Liver (tissue), 7 donors: ENCODE data around the gene SORL1-AS1.

Source experiments
- DNase-seq: peaks from one replicate; pipeline ENCODE4 v3.0.0-alpha.2; 2017; ENCODE audit warnings: low spot score
- H3K27ac ChIP-seq, 2 donors: one replicate each; pipeline ENCODE4 v1.7.0; 2013; ENCODE audit warnings: inconsistent platforms in 2 of 2, low read length in 2 of 2, control low read depth in 1 of 2, low read depth in 1 of 2, mild to moderate bottlenecking in 1 of 2
- H3K27me3 ChIP-seq, 4 donors: one replicate each; pipeline versions ENCODE4 v1.6.1 to v1.7.0; 2013; ENCODE audit warnings: low read length in 3 of 4, inconsistent platforms in 1 of 4, mild to moderate bottlenecking in 1 of 4, moderate library complexity in 1 of 4; ENCODE audit not compliant: control insufficient read depth in 4 of 4, insufficient read depth in 4 of 4
- H3K36me3 ChIP-seq, 4 donors: one replicate each; pipeline versions ENCODE4 v1.6.1 to v1.7.0; 2013; ENCODE audit warnings: low read length in 3 of 4, mild to moderate bottlenecking in 3 of 4, low read depth in 1 of 4, moderate library complexity in 1 of 4; ENCODE audit not compliant: control insufficient read depth in 4 of 4, insufficient read depth in 3 of 4
- H3K4me1 ChIP-seq, 4 donors: one replicate each; pipeline versions ENCODE4 v1.6.1 to v1.7.0; 2013; ENCODE audit warnings: low read length in 3 of 4, mild to moderate bottlenecking in 3 of 4, moderate library complexity in 1 of 4; ENCODE audit not compliant: control insufficient read depth in 4 of 4, insufficient read depth in 4 of 4
- H3K4me3 ChIP-seq, 3 donors: one replicate each; pipeline versions ENCODE4 v1.6.1 to v1.7.0; 2013; ENCODE audit warnings: low read length in 3 of 3, control low read depth in 1 of 3, low read depth in 1 of 3, mild to moderate bottlenecking in 1 of 3
- H3K9ac ChIP-seq, 2 donors: one replicate each; pipeline ENCODE4 v1.7.0; 2013; ENCODE audit warnings: low read length in 2 of 2, mild to moderate bottlenecking in 2 of 2, moderate library complexity in 2 of 2, control low read depth in 1 of 2, low read depth in 1 of 2
- H3K9me3 ChIP-seq, 4 donors: one replicate each; pipeline versions ENCODE4 v1.6.1 to v1.7.0; 2013; ENCODE audit warnings: low read length in 3 of 4; ENCODE audit not compliant: control insufficient read depth in 4 of 4
- ATF3 ChIP-seq: IDR thresholded peaks from 2 replicates; pipeline ENCODE4 v1.6.1; 2016; ENCODE audit warnings: antibody characterized with exemption
- EGR1 ChIP-seq, 2 donors: IDR thresholded peaks; 2 replicates each; pipeline ENCODE4 v1.6.1; 2016 to 2018; ENCODE audit warnings: antibody characterized with exemption in 2 of 2, low read depth in 2 of 2
- GABPA ChIP-seq, 2 donors: IDR thresholded peaks in 1 of 2; conservative IDR thresholded peaks in 1 of 2; 2 replicates each; pipeline ENCODE4 v1.6.1; 2016; ENCODE audit warnings: antibody characterized with exemption in 2 of 2, mild to moderate bottlenecking in 1 of 2, moderate library complexity in 1 of 2
- HNF4A ChIP-seq, 2 donors: conservative IDR thresholded peaks; 2 replicates each; pipeline ENCODE4 v1.6.1; 2016; ENCODE audit warnings: antibody characterized with exemption in 2 of 2, mild to moderate bottlenecking in 2 of 2
- JUND ChIP-seq, 2 donors: IDR thresholded peaks; 2 replicates each; pipeline ENCODE4 v1.6.1; 2016; ENCODE audit warnings: antibody characterized with exemption in 2 of 2
- MAX ChIP-seq: IDR thresholded peaks from 2 replicates; pipeline ENCODE4 v1.6.1; 2016; ENCODE audit warnings: antibody characterized with exemption
- NR2F2 ChIP-seq: IDR thresholded peaks from 2 replicates; pipeline ENCODE4 v1.6.1; 2016; ENCODE audit warnings: antibody characterized with exemption
- REST ChIP-seq: IDR thresholded peaks from 2 replicates; pipeline ENCODE4 v1.6.1; 2016; ENCODE audit warnings: antibody characterized with exemption, mild to moderate bottlenecking
- RXRA ChIP-seq, 2 donors: IDR thresholded peaks; 2 replicates each; pipeline ENCODE4 v1.6.1; 2017 to 2018; ENCODE audit warnings: antibody characterized with exemption in 2 of 2, mild to moderate bottlenecking in 1 of 2
- SP1 ChIP-seq: IDR thresholded peaks from 2 replicates; pipeline ENCODE4 v1.6.1; 2018; ENCODE audit warnings: antibody characterized with exemption, mild to moderate bottlenecking
- TAF1 ChIP-seq: conservative IDR thresholded peaks from 2 replicates; pipeline ENCODE4 v1.6.1; 2016; ENCODE audit warnings: antibody characterized with exemption, mild to moderate bottlenecking
- YY1 ChIP-seq: IDR thresholded peaks from 2 replicates; pipeline ENCODE4 v1.6.1; 2016; ENCODE audit warnings: antibody characterized with exemption, mild to moderate bottlenecking
- ZBTB33 ChIP-seq: IDR thresholded peaks from 2 replicates; pipeline ENCODE4 v1.6.1; 2016; ENCODE audit warnings: antibody characterized with exemption
- WGBS: extraction: QIAGEN DNeasy Blood & Tissue Kit; methylation state at CpG from one replicate; pipeline ENCODE4 v1.1.7; 2013; 5-methylcytosine and 5-hydroxymethylcytosine counted together
- donor health status: healthy.
- donor health status: healthy.
- donor health status: healthy.
- donor health status: healthy.

Gene SORL1-AS1

GRCh38 chr11:121425828-121426227, 26.9 kb downstream of the SORL1-AS1 start:
- 98% methylated on average over 5 of the region's 5 CpGs for WGBS
- Histone ChIP-seq H3K9me3 (no peaks in the 10 kb centered on the region), H3K36me3 (no peaks in the 10 kb centered on the region), H3K27me3 (no peaks in the 10 kb centered on the region), H3K4me1 (peaks cover 0 to 10% (median 3%) of the 10 kb centered on the region in 4 donors), H3K9ac (no peak overlapping the region), H3K4me3 (no peak overlapping the region), H3K27ac (no peak overlapping the region)
- no peak for TF ChIP-seq ATF3
- no peak for TF ChIP-seq GABPA (IDR thresholded peaks at IDR 0.05 in 1 of 2, conservative IDR thresholded peaks at IDR 0.05 in 1 of 2)
- TF ChIP-seq RXRA (IDR thresholded peaks at IDR 0.05): no peak
- no peak for TF ChIP-seq SP1
- TF ChIP-seq TAF1: no peak
- TF ChIP-seq REST: no peak
- TF ChIP-seq ZBTB33: no peak
- no peak for TF ChIP-seq HNF4A (conservative IDR thresholded peaks at IDR 0.05)
- DNase-seq: no peak

- no peaks in the 10 kb centered on the region for H3K27me3 ChIP-seq
- peaks cover under 1 to 14% (median 7%) of the 10 kb centered on the region in 4 donors for H3K4me1 ChIP-seq
- DNase-seq: no peak
- H3K27ac ChIP-seq: no peak overlapping the region
- no peaks in the 10 kb centered on the region for H3K9me3 ChIP-seq
- WGBS: 71% methylated on average over 4 of the region's 4 CpGs
- no peak overlapping the region for H3K9ac ChIP-seq
- TF ChIP-seq EGR1 (IDR thresholded peaks at IDR 0.05; ENCODE audit: low read depth in 2 of 2) (no peak), ZBTB33 (no peak), NR2F2 (no peak), RXRA (IDR thresholded peaks at IDR 0.05) (no peak), JUND (IDR thresholded peaks at IDR 0.05) (no peak), YY1 (no peak), MAX (no peak), SP1 (no peak)
- no peak overlapping the region for H3K4me3 ChIP-seq
- no peaks in the 10 kb centered on the region for H3K36me3 ChIP-seq
Observed at GRCh38 chr11:121422675-121423074, 30.1 kb downstream of the SORL1-AS1 start.
